Duodenal mucosa (tissue), 2 donors: ENCODE data around the gene SEMA6D.

ENCODE experiments used
- H3K27ac ChIP-seq: one replicate; pipeline ENCODE4 v1.7.0; 2013; ENCODE audit warnings: low read depth, low read length
- H3K27me3 ChIP-seq, 2 donors: one replicate each; pipeline ENCODE4 v1.7.0; 2013; ENCODE audit warnings: low read length in 2 of 2, control low read depth in 1 of 2; ENCODE audit not compliant: insufficient read depth in 2 of 2, control insufficient read depth in 1 of 2
- H3K36me3 ChIP-seq, 2 donors: one replicate each; pipeline ENCODE4 v1.7.0; 2013; ENCODE audit warnings: low read length in 2 of 2, control low read depth in 1 of 2; ENCODE audit not compliant: insufficient read depth in 2 of 2, control insufficient read depth in 1 of 2
- H3K4me1 ChIP-seq, 2 donors: one replicate each; pipeline ENCODE4 v1.7.0; 2013; ENCODE audit warnings: low read length in 2 of 2, control low read depth in 1 of 2; ENCODE audit not compliant: insufficient read depth in 2 of 2, control insufficient read depth in 1 of 2
- H3K4me3 ChIP-seq, 2 donors: one replicate each; pipeline ENCODE4 v1.7.0; 2013; ENCODE audit warnings: low read length in 2 of 2, low read depth in 1 of 2
- H3K9ac ChIP-seq, 2 donors: one replicate each; pipeline ENCODE4 v1.7.0; 2013; ENCODE audit warnings: low read length in 2 of 2, low read depth in 1 of 2
- H3K9me3 ChIP-seq, 2 donors: one replicate each; pipeline ENCODE4 v1.7.0; 2013; ENCODE audit warnings: low read length in 2 of 2, control low read depth in 1 of 2; ENCODE audit not compliant: control insufficient read depth in 1 of 2

Gene SEMA6D

GRCh38 chr15:47773143-47773542 is 55.8 kb downstream of the SEMA6D start:
- H3K4me3 ChIP-seq, result no peak overlapping the region
- no peaks in the 10 kb centered on the region for H3K27me3 ChIP-seq
- peaks cover 19 to 27% of the 10 kb centered on the region in 2 donors for H3K36me3 ChIP-seq
- H3K9ac ChIP-seq, result no peak overlapping the region
- no peaks in the 10 kb centered on the region for H3K9me3 ChIP-seq
- no peaks in the 10 kb centered on the region for H3K4me1 ChIP-seq
- H3K27ac ChIP-seq, result no peak overlapping the region

- no peaks in the 10 kb centered on the region for H3K27me3 ChIP-seq
- no peak overlapping the region for H3K4me3 ChIP-seq
- H3K36me3 ChIP-seq, result no peaks in the 10 kb centered on the region
- no peaks in the 10 kb centered on the region for H3K9me3 ChIP-seq
- H3K4me1 ChIP-seq, result no peaks in the 10 kb centered on the region
- no peak overlapping the region for H3K9ac ChIP-seq
- H3K27ac ChIP-seq, result no peak overlapping the region
Observed at GRCh38 chr15:47778263-47778770, 61.0 kb downstream of the SEMA6D start.

- H3K4me1 ChIP-seq, result no peaks in the 10 kb centered on the region
- H3K9ac ChIP-seq, result no peak overlapping the region
- H3K27ac ChIP-seq, result no peak overlapping the region
- H3K27me3 ChIP-seq, result no peaks in the 10 kb centered on the region
- no peak overlapping the region for H3K4me3 ChIP-seq
- no peaks in the 10 kb centered on the region for H3K36me3 ChIP-seq
- H3K9me3 ChIP-seq, result no peaks in the 10 kb centered on the region
Observed at GRCh38 chr15:47780971-47781370, 63.7 kb downstream of the SEMA6D start.

- Histone ChIP-seq H3K9me3 (no peaks in the 10 kb centered on the region), H3K27me3 (no peaks in the 10 kb centered on the region), H3K4me3 (no peak overlapping the region), H3K9ac (no peak overlapping the region), H3K4me1 (no peaks in the 10 kb centered on the region), H3K36me3 (no peaks in the 10 kb centered on the region), H3K27ac (no peak overlapping the region)
Observed at GRCh38 chr15:47781527-47781926, 64.2 kb downstream of the SEMA6D start.

- H3K36me3 ChIP-seq, result no peaks in the 10 kb centered on the region
- no peak overlapping the region for H3K27ac ChIP-seq
- no peak overlapping the region for H3K4me3 ChIP-seq
- no peak overlapping the region for H3K9ac ChIP-seq
- H3K27me3 ChIP-seq, result no peaks in the 10 kb centered on the region
- no peaks in the 10 kb centered on the region for H3K9me3 ChIP-seq
- H3K4me1 ChIP-seq, result no peaks in the 10 kb centered on the region
Observed at GRCh38 chr15:47784820-47785219, 67.5 kb downstream of the SEMA6D start.

GRCh38 chr15:47786371-47786770 is 69.1 kb downstream of the SEMA6D start:
- Histone ChIP-seq H3K9ac (no peak overlapping the region), H3K4me1 (no peaks in the 10 kb centered on the region), H3K4me3 (no peak overlapping the region), H3K9me3 (no peaks in the 10 kb centered on the region), H3K36me3 (no peaks in the 10 kb centered on the region), H3K27me3 (no peaks in the 10 kb centered on the region), H3K27ac (no peak overlapping the region)

GRCh38 chr15:47787875-47788274 is 70.6 kb downstream of the SEMA6D start:
- H3K4me3 ChIP-seq, result no peak overlapping the region
- H3K36me3 ChIP-seq, result no peaks in the 10 kb centered on the region
- H3K27ac ChIP-seq, result no peak overlapping the region
- no peaks in the 10 kb centered on the region for H3K27me3 ChIP-seq
- H3K9ac ChIP-seq, result no peak overlapping the region
- H3K9me3 ChIP-seq, result no peaks in the 10 kb centered on the region
- H3K4me1 ChIP-seq, result no peaks in the 10 kb centered on the region

GRCh38 chr15:47788685-47789084 is 71.4 kb downstream of the SEMA6D start:
- Histone ChIP-seq H3K36me3 (no peaks in the 10 kb centered on the region), H3K9ac (no peak overlapping the region), H3K9me3 (no peaks in the 10 kb centered on the region), H3K4me1 (no peaks in the 10 kb centered on the region), H3K27me3 (no peaks in the 10 kb centered on the region), H3K27ac (no peak overlapping the region), H3K4me3 (no peak overlapping the region)

- no peak overlapping the region for H3K4me3 ChIP-seq
- H3K36me3 ChIP-seq, result no peaks in the 10 kb centered on the region
- no peaks in the 10 kb centered on the region for H3K27me3 ChIP-seq
- no peak overlapping the region for H3K9ac ChIP-seq
- H3K27ac ChIP-seq, result no peak overlapping the region
- no peaks in the 10 kb centered on the region for H3K4me1 ChIP-seq
- no peaks in the 10 kb centered on the region for H3K9me3 ChIP-seq
Observed at GRCh38 chr15:47791161-47791560, 73.9 kb downstream of the SEMA6D start.

- Histone ChIP-seq H3K4me1 (no peaks in the 10 kb centered on the region), H3K27me3 (no peaks in the 10 kb centered on the region), H3K36me3 (no peaks in the 10 kb centered on the region), H3K4me3 (no peak overlapping the region), H3K9ac (no peak overlapping the region), H3K27ac (no peak overlapping the region), H3K9me3 (no peaks in the 10 kb centered on the region)
Observed at GRCh38 chr15:47792231-47792630, 74.9 kb downstream of the SEMA6D start.
